Caki2 (cell line): ENCODE results near the gene ST6GALNAC3. TPM values are rescaled to one million over a fixed set of nuclear protein-coding genes. Genes with fewer than 3 reads are reported as not detected.
"Not testable (repeated sequence)": the region's sequence is repeated elsewhere in the genome, so short reads cannot be mapped to it uniquely, and the experiment has no call there.

Experiments
- DNase-seq: peaks from one replicate; pipeline ENCODE4 v3.0.0-alpha.2; 2015; ENCODE audit warnings: low read depth
- in situ Hi-C: cut with HindIII; loops from 2 replicates; pipeline ENCODE4 v1.10.0; 2016; ENCODE audit warnings: low sequenced_read_pairs, low pct_unique_long_range_greater_than_20kb, mixed read lengths
- total RNA-seq: library from RNA; depleted of rRNA; stranded (reverse); fragments of >200 nt; shearing (Covaris generic); gene quantifications from 2 replicates; pipeline ENCODE4 v1.2.3, GENCODE V29; 2014; ENCODE audit warnings: low replicate concordance; rRNA removed

The ST6GALNAC3 gene
- total RNA-seq, result 0.06 and 0.81 TPM in 2 replicates

DNA sequence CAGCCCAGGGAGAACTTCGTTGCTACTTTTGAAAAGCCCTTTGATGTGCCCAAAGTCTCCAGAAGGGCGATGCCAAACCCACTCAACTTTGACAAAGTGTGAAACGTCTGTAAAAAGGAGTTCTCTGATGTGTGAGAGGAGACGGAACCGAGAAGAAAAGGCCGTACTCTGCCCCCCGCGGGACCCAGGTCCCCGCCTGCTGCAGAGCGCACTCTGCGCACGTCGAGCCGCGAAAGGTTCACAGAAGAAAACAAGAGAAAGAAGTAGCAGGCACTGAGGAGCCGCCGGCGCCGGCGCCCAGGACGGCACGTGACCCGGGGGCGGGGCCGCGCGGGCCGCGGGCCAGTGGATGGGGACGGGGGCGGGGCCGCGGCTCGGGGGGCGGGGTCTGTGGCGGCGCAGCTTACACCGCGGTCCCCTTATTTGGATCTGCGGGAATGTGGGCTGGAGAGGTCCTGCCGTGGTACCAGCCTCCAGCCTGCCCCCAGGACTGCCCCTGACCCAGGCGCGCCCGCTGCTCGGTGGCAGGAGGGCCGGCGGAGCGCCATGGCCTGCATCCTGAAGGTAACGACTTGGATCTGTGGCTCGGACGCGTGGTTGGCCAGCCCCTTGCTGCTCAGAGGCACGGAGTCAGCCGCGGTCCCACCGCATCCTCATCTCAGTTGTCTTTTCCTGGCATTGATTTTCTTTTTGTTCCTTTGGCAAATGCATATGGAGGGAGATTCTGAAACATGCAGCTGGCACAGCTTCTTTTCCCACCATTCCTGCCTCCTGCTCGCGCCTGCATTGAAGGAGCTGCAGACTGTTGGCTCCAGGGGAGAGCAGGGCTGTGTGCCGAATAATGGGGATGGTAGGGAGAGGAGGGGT, at the start of gene ST6GALNAC3:
TSS of gene ST6GALNAC3 (plus strand) at position 426 of the 867 bp plus-strand sequence.
- in situ Hi-C loops, result no loop called here
- DNase-seq, result peak; percentile 57

DNA sequence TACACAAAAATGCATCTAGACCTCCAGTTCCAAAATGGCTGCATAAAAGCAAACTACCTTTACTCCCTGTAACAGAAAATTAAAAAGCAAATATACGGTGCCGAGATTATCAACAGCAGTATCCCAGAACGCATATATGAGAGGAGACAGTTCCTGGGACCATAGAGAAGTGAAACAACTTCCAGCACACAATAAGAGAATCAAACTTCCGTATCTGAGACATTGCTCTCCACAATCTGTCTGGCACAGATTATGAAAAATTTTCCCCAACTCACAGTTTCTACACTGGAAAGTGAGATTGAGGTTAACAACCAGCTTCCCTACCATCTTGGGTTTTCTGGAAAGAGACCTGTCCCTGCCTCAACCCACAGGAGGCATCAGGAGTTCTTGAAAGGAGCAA, 47.2 kb upstream of the ST6GALNAC3 start:
- DNase-seq, result no peak
- in situ Hi-C loops, result no loop called here

DNA sequence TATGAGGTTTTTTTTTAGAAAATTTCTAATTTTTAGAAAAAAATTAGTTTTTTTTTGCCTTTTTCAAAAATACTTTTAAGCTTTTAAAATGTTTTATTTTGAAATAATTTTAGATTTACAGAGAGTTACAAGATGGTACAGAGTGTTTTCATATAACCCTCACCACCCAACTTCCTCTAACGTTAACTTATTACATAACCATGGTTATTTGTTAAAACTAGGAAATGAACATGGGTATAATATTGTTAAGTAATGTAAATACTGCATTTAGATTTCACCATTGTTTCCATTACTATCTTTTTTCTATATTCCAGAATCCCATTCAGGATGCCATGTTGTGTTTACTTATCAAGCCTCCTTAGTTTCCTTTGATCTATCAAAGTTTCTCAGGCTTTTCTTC, 45.2 kb upstream of the ST6GALNAC3 start:
- DNase-seq, result no peak

DNA sequence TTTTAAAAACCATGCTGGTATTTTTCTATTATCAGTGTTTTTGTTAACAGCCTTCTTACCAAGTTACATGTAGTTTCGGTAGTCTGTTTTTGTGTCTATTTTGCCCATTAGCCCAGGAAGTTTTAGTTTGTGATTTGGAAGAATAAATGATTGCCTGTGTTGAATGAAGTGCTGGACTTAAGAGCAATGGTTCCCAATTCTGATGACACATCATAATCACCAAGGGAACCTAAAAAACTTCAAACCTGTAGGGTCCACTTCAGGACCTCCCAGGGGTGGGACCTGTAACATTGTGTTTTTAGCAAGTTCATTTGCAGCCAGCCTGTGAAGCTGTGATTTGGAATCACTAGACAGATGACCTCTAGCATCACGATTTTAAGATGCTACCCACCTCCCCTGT, 43.0 kb upstream of the ST6GALNAC3 start:
- in situ Hi-C loops, result no loop called here

More for the DNA sequence above, 45.2 kb upstream of the ST6GALNAC3 start:
- in situ Hi-C loops, result no loop called here

DNA sequence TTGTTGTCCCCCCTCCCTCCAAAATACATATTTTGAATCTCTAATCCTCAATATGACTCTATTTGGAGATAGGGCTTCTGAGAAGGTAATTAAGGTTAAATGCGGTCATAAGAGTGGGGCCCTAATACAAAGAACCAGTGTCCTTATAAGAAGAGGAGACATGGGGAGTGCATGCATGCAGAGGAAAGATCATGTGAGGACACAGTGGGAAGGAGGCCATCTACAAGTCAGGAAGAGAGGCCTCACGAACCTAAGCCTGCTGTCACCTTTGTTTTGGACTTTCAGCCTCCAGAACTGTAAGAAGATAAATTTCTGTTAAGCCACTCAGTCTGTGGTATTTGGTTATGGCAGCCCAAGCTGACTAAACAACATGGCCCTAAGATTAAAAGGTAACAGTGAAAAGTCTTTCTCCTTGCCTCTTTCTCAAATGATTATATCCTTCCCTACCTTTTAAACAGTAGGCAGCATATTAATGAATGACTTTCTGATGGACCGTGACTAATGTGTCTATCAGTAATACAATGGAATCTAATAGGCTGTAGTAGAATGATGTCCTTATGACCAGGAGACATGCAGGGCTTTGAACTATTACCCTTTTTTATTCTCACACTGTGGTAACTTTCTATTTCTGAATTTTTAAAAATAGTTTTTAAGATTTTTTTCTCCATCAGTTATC, 40.6 kb upstream of the ST6GALNAC3 start:
- DNase-seq, result no peak

More for the DNA sequence above, 43.0 kb upstream of the ST6GALNAC3 start:
- no peak for DNase-seq

DNA sequence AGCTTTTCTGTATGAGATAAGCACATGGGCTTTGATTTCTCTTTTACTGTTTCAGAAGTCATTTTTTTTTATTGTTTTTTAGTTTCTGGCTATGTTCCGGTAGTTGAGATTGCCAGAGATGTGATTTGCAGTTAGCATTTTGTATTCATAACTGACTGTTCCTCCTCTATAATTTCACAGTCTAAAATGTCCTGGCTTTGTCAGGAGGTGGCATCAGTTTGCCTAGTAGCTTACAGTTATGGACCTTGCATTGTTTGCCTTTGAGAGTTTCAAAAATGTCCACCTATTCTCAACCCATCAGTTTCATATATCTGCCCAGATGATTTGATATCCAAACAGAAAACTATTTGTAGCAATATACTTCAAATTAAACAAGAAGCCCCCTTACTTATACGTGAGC, 39.5 kb upstream of the ST6GALNAC3 start:
- DNase-seq, result no peak
- in situ Hi-C loops, result no loop called here

More for the DNA sequence above, 40.6 kb upstream of the ST6GALNAC3 start:
- in situ Hi-C loops, result no loop called here

DNA sequence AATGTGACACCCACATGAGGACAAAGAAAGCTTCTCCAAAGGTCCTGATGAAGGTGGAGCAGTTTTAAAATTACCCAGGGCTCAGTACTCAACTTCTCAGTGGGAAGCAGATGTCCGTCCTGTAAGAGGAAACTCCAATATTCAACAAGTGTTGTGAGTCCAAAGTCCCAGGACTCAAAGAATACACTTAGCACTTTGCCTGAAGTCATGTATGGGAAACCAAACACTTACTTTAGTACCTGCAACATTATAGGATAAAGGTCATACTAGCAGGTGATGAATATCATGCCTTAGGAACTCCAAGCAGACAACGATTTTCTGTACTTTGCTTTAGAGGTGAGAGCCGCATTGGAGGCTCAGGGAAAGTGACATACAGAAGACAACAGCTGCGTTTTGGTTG, 37.2 kb upstream of the ST6GALNAC3 start:
- DNase-seq, result no peak
- in situ Hi-C loops, result no loop called here

DNA sequence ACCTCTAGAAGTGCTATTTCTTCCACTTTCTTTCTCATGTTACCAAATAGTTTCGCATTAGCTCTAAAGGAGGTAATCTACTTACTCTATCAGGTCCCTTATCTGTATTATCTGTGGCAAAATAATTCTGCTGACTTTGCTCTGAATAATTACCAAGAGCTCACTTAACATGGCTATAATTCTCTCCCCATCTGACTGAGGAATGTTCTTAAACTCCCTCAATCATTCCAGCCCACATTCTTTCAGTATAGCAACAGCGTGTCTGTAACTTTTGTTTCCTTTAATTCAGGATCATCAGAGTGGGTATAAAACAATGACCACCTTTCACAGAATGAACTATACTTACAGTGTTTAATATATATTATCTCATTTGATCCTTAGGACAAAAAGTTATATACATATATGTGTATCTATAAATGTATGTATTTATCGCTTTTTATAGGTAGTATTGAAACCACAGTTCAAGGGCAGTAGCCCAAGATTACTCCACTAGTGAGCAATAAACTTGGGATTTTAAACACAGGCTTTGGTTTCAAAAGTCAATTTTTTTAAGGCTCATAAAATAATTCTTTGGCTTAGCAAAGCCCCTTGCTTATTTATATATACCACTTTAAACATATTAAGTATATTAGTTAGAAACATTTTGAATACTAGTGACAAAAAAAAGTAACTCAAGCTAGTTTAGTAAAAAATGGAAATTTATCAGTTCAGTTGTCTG, 36.1 kb upstream of the ST6GALNAC3 start:
- no peak for DNase-seq
- in situ Hi-C loops, result no loop called here

DNA sequence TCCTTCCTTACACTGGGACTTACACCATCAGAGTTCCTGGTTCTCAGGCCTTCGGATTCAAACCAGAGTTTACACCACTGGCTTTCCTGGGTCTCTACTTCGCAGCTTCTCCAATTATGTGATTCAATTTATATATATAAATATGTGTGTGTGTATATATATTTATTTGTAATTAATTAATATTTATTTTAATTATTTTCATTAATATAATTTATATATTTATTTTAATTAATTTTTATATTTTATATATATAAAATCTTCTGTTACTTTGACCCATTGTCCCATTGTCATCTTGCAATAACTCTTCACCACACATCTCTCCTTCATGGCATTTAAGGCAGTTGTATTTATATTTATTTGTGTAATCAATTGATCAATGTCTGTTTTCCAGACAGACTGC, 28.4 kb upstream of the ST6GALNAC3 start:
- no peak for DNase-seq
- in situ Hi-C loops, result no loop called here

DNA sequence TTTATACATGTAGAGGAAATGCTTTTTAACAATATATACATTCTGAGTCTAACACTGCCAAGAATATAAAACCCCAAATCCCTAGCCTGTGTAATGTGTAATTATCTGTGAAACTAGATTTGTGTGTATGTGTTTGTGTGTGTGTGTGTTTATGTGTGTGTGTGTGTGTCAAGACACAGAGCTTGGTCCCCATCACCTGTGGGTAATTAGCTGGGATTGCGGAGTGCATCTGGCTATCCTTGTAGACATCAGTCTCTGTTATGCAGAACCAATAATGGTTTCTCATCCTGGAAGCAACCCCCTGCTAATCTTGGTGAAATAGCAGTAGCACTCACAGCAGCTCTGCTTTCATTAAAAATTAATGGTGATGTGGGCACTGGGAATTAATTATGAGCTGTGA, 26.3 kb upstream of the ST6GALNAC3 start:
- in situ Hi-C loops, result no loop called here
- no peak for DNase-seq

DNA sequence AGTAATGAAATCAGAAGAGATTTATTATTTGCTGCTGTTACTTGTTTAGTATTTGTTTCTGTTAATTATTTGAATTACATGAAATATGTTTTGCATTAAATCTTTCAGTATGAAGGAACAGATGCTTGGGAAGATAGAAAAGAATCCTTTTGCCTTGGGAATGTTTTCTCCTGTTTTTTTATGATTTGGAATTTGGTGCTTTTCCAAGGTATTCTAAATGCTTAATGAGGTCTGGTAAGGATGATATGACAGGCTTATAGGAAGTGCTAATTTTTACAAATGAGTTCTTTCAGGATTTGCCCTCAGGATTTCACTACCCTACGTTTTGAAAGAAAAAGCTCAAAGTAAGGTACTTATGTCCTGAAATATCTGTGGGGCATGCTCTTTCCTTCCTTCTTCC, 25.6 kb upstream of the ST6GALNAC3 start:
- in situ Hi-C loops, result no loop called here
- DNase-seq, result no peak

DNA sequence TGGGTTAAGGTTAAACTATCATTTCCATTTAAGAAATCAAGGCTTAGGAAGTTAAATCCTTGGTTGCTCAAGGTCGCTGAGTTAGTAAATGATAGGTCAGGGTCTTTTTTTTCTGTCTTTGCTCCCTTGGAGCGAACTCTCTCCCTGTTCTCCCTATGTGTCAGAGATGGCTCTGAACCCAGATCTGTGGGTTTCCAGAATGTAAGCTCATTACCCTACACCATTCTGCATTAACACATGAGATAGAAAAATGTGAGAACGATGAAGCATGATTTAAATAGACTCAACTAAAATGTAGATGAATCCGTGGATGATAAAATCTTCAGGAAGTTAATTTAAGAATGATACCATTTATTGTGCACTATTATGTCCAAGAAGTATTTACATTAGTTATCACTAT, 25.0 kb upstream of the ST6GALNAC3 start:
- in situ Hi-C loops, result no loop called here
- DNase-seq, result no peak

DNA sequence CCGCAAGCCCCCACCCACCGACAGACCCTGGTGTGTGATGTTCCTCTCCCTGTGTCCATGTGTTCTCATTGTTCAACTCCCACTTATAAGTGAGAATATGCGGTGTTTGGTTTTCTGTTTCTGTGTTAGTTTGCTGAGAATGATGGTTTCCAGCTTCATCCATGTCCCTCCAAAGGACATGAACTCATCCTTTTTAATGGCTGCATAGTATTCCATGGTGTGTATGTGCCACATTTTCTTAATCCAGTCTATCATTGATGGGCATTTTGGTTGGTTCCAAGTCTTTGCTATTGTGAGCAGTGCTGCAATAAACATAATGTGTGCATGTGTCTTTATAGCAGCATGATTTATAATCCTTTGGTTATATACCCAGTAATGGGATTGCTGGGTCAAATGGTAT, 24.5 kb upstream of the ST6GALNAC3 start:
- DNase-seq, in situ Hi-C loops: not testable (repeated sequence)

DNA sequence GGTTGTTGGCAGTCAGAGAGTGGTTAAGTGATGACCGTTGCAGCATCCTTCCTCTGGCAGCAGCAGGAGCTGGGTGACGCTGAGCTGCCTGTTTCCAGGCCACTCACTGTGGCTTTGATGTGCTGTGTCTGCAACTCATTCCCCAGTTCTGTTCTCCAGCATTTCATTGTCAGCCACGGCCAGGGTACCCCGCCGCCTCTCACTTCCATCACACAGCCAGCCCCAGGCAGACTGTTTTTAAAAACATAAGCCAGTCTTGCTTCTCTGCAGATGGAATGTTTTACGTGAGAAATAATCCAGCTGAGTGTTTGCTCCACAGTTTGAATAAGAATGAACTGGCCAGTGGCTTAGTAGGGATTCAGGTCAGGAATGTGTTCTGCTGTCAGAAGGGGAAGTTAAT, 21.5 kb upstream of the ST6GALNAC3 start:
- in situ Hi-C loops, result no loop called here
- no peak for DNase-seq

DNA sequence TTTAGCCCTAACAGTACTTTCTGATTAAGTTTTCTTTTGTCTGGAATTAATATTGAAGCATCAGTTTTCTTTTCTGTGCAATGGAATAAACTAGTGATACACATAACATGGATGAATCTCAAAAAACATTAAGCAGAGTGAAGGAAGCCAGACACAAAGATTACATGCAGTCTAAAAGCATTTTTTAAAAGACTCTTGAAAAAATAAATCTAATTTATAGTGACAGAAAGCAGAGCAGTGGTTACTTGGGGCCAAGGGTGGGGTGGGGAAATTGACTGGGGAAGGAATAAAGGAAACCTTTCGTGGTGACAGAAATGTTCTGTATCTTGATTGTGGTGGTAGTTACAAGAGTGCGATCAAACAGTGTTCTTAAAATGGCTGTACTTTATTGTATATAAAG, 20.2 kb upstream of the ST6GALNAC3 start:
- in situ Hi-C loops, result no loop called here
- DNase-seq, result no peak

DNA sequence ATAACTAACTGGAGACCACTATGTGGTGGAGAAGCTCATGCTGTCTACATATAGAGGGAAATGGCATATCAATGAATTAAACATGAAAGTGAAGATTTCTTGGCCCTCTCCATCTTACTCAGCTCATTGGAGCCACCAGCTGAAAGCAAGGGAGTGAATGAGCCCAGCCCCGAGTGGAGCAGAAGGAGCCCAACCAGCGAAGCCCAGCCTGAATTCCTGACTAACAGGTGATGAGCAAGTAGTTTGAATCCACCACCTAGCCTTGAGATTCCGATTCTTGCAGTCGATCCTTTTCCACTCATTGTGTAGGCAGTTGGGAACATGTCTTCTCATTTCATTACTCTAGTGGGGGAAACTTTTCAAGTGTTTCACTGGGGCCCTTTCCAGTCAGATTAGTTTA, 18.6 kb upstream of the ST6GALNAC3 start:
- in situ Hi-C loops, result no loop called here
- DNase-seq, result no peak

DNA sequence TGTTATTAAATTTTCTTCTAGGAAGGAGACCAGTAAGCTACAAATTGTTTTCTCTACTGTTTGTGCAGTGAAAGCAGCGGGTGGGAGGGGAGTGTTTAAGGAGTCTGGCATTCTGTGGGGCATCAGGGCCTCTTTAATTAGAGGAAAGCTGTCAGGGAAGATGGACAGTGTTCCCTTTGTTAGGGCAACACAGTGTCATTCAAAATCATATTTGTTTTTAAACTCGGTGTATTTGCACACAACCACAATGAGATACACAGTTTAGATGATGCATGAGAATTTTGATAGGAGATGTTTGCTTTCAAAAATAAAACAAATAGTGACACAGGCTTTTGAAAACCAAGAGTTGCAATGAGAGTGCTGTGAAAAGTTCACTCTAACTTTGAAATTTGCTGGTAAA, 15.1 kb upstream of the ST6GALNAC3 start:
- in situ Hi-C loops, result no loop called here

DNA sequence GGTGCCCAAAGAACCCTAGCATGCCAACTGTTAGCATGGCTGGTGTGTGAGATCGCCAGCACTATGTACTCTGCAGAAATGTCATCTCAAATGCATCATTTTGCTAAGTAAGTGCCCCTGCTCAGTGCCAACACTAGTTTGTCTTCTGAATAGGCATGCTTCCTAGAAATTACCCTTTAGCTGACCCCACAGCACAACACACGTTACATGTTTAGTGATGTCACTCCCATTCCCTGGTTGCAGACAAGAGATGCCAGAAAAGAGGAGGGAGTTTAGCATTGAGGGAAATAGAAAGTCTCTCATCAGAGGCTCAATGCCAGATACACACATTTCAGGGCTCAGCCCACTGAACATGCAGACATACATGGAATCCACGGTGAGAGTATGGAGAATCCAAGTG, 9.3 kb upstream of the ST6GALNAC3 start:
- in situ Hi-C loops, result no loop called here

More for the DNA sequence above, 15.1 kb upstream of the ST6GALNAC3 start:
- DNase-seq, result no peak

DNA sequence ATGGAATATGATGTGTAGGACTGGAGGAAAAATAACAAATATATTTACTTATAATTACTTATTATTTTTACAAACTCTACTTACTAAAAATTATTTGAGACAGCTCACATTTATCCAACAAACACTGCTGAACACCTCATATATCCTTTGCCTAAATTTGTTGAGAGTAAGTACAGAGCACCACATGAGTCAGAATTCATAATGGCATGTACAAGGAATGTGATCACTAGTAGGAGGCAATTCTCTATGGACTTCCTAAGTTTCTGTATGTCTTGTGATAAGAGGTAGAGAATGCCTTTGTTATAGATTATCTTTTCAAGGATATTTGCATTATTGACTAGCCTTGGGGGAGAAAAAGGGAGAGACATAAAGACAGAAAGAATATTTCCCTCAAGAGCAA, 8.2 kb upstream of the ST6GALNAC3 start:
- no peak for DNase-seq
- in situ Hi-C loops, result no loop called here

More for the DNA sequence above, 9.3 kb upstream of the ST6GALNAC3 start:
- DNase-seq, result no peak
